DND-41 (cell line): Measurements from ENCODE around the gene POU2F1.

Experiments used
- ATAC-seq: fragments of 200-7000 bp; cut with Tn5 transposase; 3 replicates; pipeline ENCODE4 v1.9.1; 2021; ENCODE audit warnings: low read depth; ENCODE audit not compliant: insufficient read depth
- DNase-seq: peaks from one replicate; pipeline ENCODE4 v3.0.0-alpha.2; 2020
- H2AFZ ChIP-seq: 2 replicates; pipeline ENCODE4 v1.6.0; 2012; ENCODE audit warnings: low read depth, low read length
- H3K27ac ChIP-seq: 2 replicates; pipeline ENCODE4 v1.5.1; 2012; ENCODE audit warnings: low read length, inconsistent platforms
- H3K27me3 ChIP-seq: fragments of 200-600 bp; sonication (generic); 2 replicates; pipeline ENCODE4 v1.6.0; 2012; ENCODE audit warnings: low read length, mild to moderate bottlenecking, inconsistent platforms; ENCODE audit not compliant: insufficient read depth, poor library complexity
- H3K36me3 ChIP-seq: 2 replicates; pipeline ENCODE4 v1.5.1; 2012; ENCODE audit warnings: low read length, inconsistent platforms; ENCODE audit not compliant: insufficient read depth
- H3K4me1 ChIP-seq: 2 replicates; pipeline ENCODE4 v1.5.1; 2012; ENCODE audit warnings: mild to moderate bottlenecking, low read length; ENCODE audit not compliant: insufficient read depth
- H3K4me2 ChIP-seq: 2 replicates; pipeline ENCODE4 v1.6.0; 2012; ENCODE audit warnings: mild to moderate bottlenecking, moderate library complexity, low read length, inconsistent platforms; ENCODE audit not compliant: insufficient read depth
- H3K4me3 ChIP-seq, 2 experiments: fragments of 200-600 bp in 1 of 2; shearing (Covaris generic) in 1 of 2; 2 replicates each; pipeline ENCODE4 v1.5.1; 2012 to 2016; ENCODE audit warnings: inconsistent platforms in 2 of 2, low read length in 2 of 2, mild to moderate bottlenecking in 2 of 2, low read depth in 1 of 2, moderate library complexity in 1 of 2
- H3K79me2 ChIP-seq: 2 replicates; pipeline ENCODE4 v1.6.0; 2012; ENCODE audit warnings: low read length, inconsistent platforms; ENCODE audit not compliant: insufficient read depth
- H3K9ac ChIP-seq: 2 replicates; pipeline ENCODE4 v1.6.0; 2012; ENCODE audit warnings: low read depth, mild to moderate bottlenecking, inconsistent platforms, low read length, moderate library complexity
- H3K9me3 ChIP-seq: 2 replicates; pipeline ENCODE4 v1.5.1; 2012; ENCODE audit warnings: low read length, moderate library complexity, mild to moderate bottlenecking, inconsistent platforms; ENCODE audit not compliant: insufficient read depth, severe bottlenecking
- H4K20me1 ChIP-seq: 2 replicates; pipeline ENCODE4 v1.6.0; 2012; ENCODE audit warnings: low read length; ENCODE audit not compliant: insufficient read depth
- CTCF ChIP-seq: IDR thresholded peaks from 2 replicates; pipeline ENCODE4 v1.5.1; 2012; ENCODE audit warnings: borderline replicate concordance, low read length, moderate library complexity, mild to moderate bottlenecking; ENCODE audit not compliant: poor library complexity, severe bottlenecking; ENCODE audit errors: extremely low read depth
- EZH2 ChIP-seq: IDR thresholded peaks from 3 replicates; pipeline ENCODE4 v1.6.1; 2012; ENCODE audit warnings: borderline replicate concordance, low read depth, mild to moderate bottlenecking, moderate library complexity, low read length, inconsistent platforms; ENCODE audit not compliant: severe bottlenecking

The POU2F1 gene

GRCh38 chr1:167439301-167439988 is 218.8 kb downstream of the POU2F1 start:
- Histone ChIP-seq H3K9ac (no peak overlapping the region), H3K4me1 (no peaks in the 10 kb centered on the region), H3K27ac (no peak overlapping the region), H3K36me3 (peaks cover 89% of the 10 kb centered on the region), H3K79me2 (peaks cover 13% of the 10 kb centered on the region; the same call in 1 of the 2 replicates), H4K20me1 (peaks cover 21% of the 10 kb centered on the region), H3K4me2 (no peak overlapping the region), H2AFZ (no peak overlapping the region), H3K27me3 (no peaks in the 10 kb centered on the region), H3K9me3 (no peaks in the 10 kb centered on the region), H3K4me3 (no peak overlapping the region)
- TF ChIP-seq CTCF (no peak), EZH2 (no peak)
- ATAC-seq (no peak), DNase-seq (no peak)

- Histone ChIP-seq H3K4me1 (no peaks in the 10 kb centered on the region), H3K9ac (no peak overlapping the region), H3K36me3 (peaks cover 89% of the 10 kb centered on the region), H2AFZ (no peak overlapping the region), H4K20me1 (peaks cover 23% of the 10 kb centered on the region), H3K27me3 (no peaks in the 10 kb centered on the region), H3K79me2 (peaks cover 19% of the 10 kb centered on the region), H3K27ac (no peak overlapping the region), H3K4me3 (no peak overlapping the region), H3K9me3 (no peaks in the 10 kb centered on the region), H3K4me2 (no peak overlapping the region)
- ATAC-seq (no peak), DNase-seq (no peak)
- TF ChIP-seq EZH2 (no peak), CTCF (no peak)
These were observed 219.7 kb downstream of the POU2F1 start for GRCh38 chr1:167440345-167440744.

GRCh38 chr1:167440776-167441175 is 220.1 kb downstream of the POU2F1 start:
- Histone ChIP-seq H3K4me3 (no peak overlapping the region), H3K27me3 (no peaks in the 10 kb centered on the region), H2AFZ (no peak overlapping the region), H3K4me1 (no peaks in the 10 kb centered on the region), H3K9me3 (no peaks in the 10 kb centered on the region), H4K20me1 (peaks cover 25% of the 10 kb centered on the region), H3K9ac (no peak overlapping the region), H3K4me2 (no peak overlapping the region), H3K27ac (no peak overlapping the region), H3K79me2 (peaks cover 23% of the 10 kb centered on the region), H3K36me3 (peaks cover 89% of the 10 kb centered on the region)
- DNase-seq (no peak), ATAC-seq (no peak)
- TF ChIP-seq CTCF (no peak), EZH2 (no peak)
